AG10803 (cell line): ENCODE results near the gene ADD3.
A peak's percentile ranks its signal among the peaks of the same experiment; 100 is the strongest.

Experiments used
- DNase-seq: peaks from one replicate; pipeline ENCODE4 v3.0.0; 2010; ENCODE audit warnings: low read depth
- H3K4me3 ChIP-seq: 2 replicates; pipeline ENCODE4 v1.5.1; 2011; ENCODE audit warnings: mild to moderate bottlenecking, low read length, control low read depth
- CTCF ChIP-seq: conservative IDR thresholded peaks from 2 replicates; pipeline ENCODE4 v1.5.1; 2011; ENCODE audit warnings: mild to moderate bottlenecking, low read length, control low read depth, inconsistent platforms

Gene ADD3

DNA sequence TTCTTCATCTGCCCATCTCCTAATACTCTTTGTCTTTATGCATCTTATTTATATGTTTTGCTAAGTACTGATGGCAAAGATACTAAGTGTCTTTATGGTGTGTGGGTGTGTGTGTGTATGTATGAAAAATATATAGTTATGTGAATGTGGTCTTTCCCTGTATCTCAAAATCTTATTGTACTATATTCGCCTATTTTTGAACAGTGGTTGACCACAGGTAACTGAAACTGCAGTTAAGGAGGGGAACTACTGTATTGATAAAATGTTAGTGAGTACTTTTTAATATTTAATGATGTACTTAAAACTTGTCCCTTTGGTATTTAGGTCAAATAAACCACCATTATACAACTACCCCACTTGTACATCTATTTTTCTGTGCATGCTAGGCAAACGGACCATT is 85.9 kb downstream of the ADD3 start:
- H3K4me3 ChIP-seq = no peak overlapping the region
- DNase-seq = no peak
- no peak for TF ChIP-seq CTCF

- H3K4me3 ChIP-seq = no peak overlapping the region
- DNase-seq = no peak
- TF ChIP-seq CTCF = no peak
Measured at GRCh38 chr10:110094786-110095185, 87.0 kb downstream of the ADD3 start.

- no peak overlapping the region for H3K4me3 ChIP-seq
- TF ChIP-seq CTCF = no peak
- no peak for DNase-seq
Measured at GRCh38 chr10:110101464-110102144, 93.8 kb downstream of the ADD3 start.

- DNase-seq = peak; percentile 24
- H3K4me3 ChIP-seq = no peak overlapping the region
- no peak for TF ChIP-seq CTCF
Measured at GRCh38 chr10:110103921-110104461, 96.2 kb downstream of the ADD3 start.

DNA sequence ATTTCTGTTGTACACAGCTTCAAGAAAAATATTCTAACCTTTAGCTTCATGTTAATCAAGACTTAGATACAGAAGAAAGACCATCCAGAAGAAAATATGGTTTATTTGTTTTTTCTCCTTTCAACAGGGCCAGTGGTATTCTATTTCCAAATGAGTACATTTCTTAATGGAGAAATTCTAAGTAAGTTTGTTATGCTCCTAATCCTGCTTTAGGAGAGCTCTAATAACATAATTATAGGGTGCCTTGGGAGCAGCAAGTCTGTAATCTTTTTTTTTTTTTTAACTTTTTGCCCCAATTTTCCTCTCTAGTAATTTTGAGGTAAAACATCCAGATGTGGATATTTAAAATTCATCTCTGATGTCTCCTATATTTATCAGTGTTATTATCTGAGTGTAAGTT is 98.1 kb downstream of the ADD3 start:
- no peak for DNase-seq
- no peak for TF ChIP-seq CTCF
- H3K4me3 ChIP-seq = no peak overlapping the region

DNA sequence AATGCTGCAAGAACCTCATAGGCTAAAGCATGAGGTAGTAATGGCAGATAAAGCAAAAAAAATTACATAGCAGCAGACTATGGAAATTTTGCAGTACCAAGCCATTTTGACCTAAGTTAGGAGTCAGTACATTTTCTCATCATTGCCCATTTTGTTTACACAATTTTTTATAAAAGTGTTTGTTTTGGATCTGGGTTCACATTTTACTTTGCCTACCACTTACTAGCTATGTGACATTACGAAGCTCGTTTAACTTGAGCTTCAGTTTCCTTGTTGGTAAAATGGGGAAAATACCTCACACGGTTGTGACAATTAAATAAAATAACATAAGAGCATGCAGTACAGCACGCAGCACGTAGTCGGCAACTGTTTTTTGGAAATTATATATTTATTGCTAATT is 99.6 kb downstream of the ADD3 start:
- no peak for TF ChIP-seq CTCF
- H3K4me3 ChIP-seq = no peak overlapping the region
- DNase-seq = no peak

GRCh38 chr10:110107887-110108286 is 100.1 kb downstream of the ADD3 start:
- no peak for TF ChIP-seq CTCF
- no peak for DNase-seq

More at GRCh38 chr10:110107887-110108286, 100.1 kb downstream of the ADD3 start:
- no peak overlapping the region for H3K4me3 ChIP-seq
